Nephron progenitor cell (in vitro differentiated cells): ENCODE data around the gene PPM1B.
"Not testable (repeated sequence)": the region's sequence is repeated elsewhere in the genome, so short reads cannot be mapped to it uniquely, and the experiment has no call there.

ENCODE experiments used
- DNase-seq: peaks from one replicate; pipeline ENCODE4 v3.0.0; 2021
- H3K27ac Mint-ChIP-seq: 2 replicates; pipeline ENCODE4 v1.8.0; 2021; ENCODE audit warnings: mild to moderate bottlenecking, moderate library complexity, mixed read lengths
- H3K27me3 Mint-ChIP-seq: 2 replicates; pipeline ENCODE4 v1.8.0; 2021; ENCODE audit warnings: mild to moderate bottlenecking, low read depth, mixed read lengths; ENCODE audit not compliant: poor library complexity
- H3K36me3 Mint-ChIP-seq: 2 replicates; pipeline ENCODE4 v1.8.0; 2021; ENCODE audit warnings: low read depth, mixed read lengths
- H3K4me1 Mint-ChIP-seq: 2 replicates; pipeline ENCODE4 v1.8.0; 2021; ENCODE audit warnings: mixed read lengths
- H3K4me3 Mint-ChIP-seq: 2 replicates; pipeline ENCODE4 v1.8.0; 2021; ENCODE audit warnings: mild to moderate bottlenecking, moderate library complexity, mixed read lengths
- H3K9me3 Mint-ChIP-seq: 2 replicates; pipeline ENCODE4 v1.8.0; 2021; ENCODE audit warnings: mild to moderate bottlenecking, moderate library complexity, mixed read lengths
- CTCF ChIP-seq: fragments of 200-600 bp; sonication (generic); IDR thresholded peaks from 2 replicates; pipeline ENCODE4 v1.5.0; 2021; ENCODE audit warnings: antibody characterized with exemption

The PPM1B gene

GRCh38 chr2:44200759-44201158, 32.1 kb downstream of the PPM1B start:
- Mint-ChIP-seq H3K27ac (no peak overlapping the region), H3K36me3 (peaks cover 51% of the 10 kb centered on the region), H3K27me3 (no peaks in the 10 kb centered on the region), H3K4me3 (no peak overlapping the region), H3K4me1 (peaks cover 5% of the 10 kb centered on the region), H3K9me3 (no peaks in the 10 kb centered on the region)
- no peak for TF ChIP-seq CTCF
- DNase-seq, result no peak

- peaks cover 42% of the 10 kb centered on the region for H3K36me3 Mint-ChIP-seq
- no peaks in the 10 kb centered on the region for H3K9me3 Mint-ChIP-seq
- no peak overlapping the region for H3K27ac Mint-ChIP-seq
- H3K4me1 Mint-ChIP-seq, result peaks cover 5% of the 10 kb centered on the region
- no peak for TF ChIP-seq CTCF
- no peak for DNase-seq
- no peak overlapping the region for H3K4me3 Mint-ChIP-seq
- H3K27me3 Mint-ChIP-seq, result no peaks in the 10 kb centered on the region
Observed at GRCh38 chr2:44201648-44202165, 33.0 kb downstream of the PPM1B start.

GRCh38 chr2:44203542-44203941, 34.9 kb downstream of the PPM1B start:
- Mint-ChIP-seq H3K27me3 (no peaks in the 10 kb centered on the region), H3K4me1 (peaks cover 5% of the 10 kb centered on the region), H3K27ac (no peak overlapping the region), H3K9me3 (no peaks in the 10 kb centered on the region), H3K36me3 (peaks cover 39% of the 10 kb centered on the region), H3K4me3 (no peak overlapping the region)
- no peak for TF ChIP-seq CTCF
- DNase-seq, result no peak

GRCh38 chr2:44205169-44205568, 36.5 kb downstream of the PPM1B start:
- DNase-seq, result no peak
- Mint-ChIP-seq H3K9me3 (no peaks in the 10 kb centered on the region), H3K27me3 (peaks cover 3% of the 10 kb centered on the region), H3K27ac (no peak overlapping the region), H3K4me1 (peaks cover 5% of the 10 kb centered on the region), H3K4me3 (no peak overlapping the region), H3K36me3 (peaks cover 55% of the 10 kb centered on the region)
- TF ChIP-seq CTCF, result no peak

- no peak overlapping the region for H3K27ac Mint-ChIP-seq
- peaks cover 4% of the 10 kb centered on the region for H3K9me3 Mint-ChIP-seq
- peaks cover 3% of the 10 kb centered on the region for H3K27me3 Mint-ChIP-seq
- peaks cover 5% of the 10 kb centered on the region for H3K4me1 Mint-ChIP-seq
- H3K36me3 Mint-ChIP-seq, result peaks cover 57% of the 10 kb centered on the region
- TF ChIP-seq CTCF, result no peak
- no peak overlapping the region for H3K4me3 Mint-ChIP-seq
- no peak for DNase-seq
Observed at GRCh38 chr2:44207102-44207501, 38.4 kb downstream of the PPM1B start.

GRCh38 chr2:44207648-44208047, 39.0 kb downstream of the PPM1B start:
- H3K36me3 Mint-ChIP-seq, result peaks cover 59% of the 10 kb centered on the region
- not testable (repeated sequence) for H3K4me1 Mint-ChIP-seq, H3K9me3 Mint-ChIP-seq, H3K4me3 Mint-ChIP-seq, H3K27ac Mint-ChIP-seq, H3K27me3 Mint-ChIP-seq, DNase-seq
